ENCODE measurements around the gene ARHGDIA. TPM values are rescaled to one million over a fixed set of nuclear protein-coding genes. Genes with fewer than 3 reads are reported as not detected.

ARHGDIA gene
- polyA plus RNA-seq, 1 donor from 2014 or later, result 16.1 TPM

GRCh38 chr17:81905424-81905875 is 34.3 kb upstream of the ARHGDIA start:
- H3F3A ChIP-seq (ENCODE audit: insufficient read depth, low read length, poor library complexity, severe bottlenecking), result no peaks in the 10 kb centered on the region
- no peak overlapping the region for H3K4me2 ChIP-seq (ENCODE audit: low read length)
- no peak overlapping the region for H3K9ac ChIP-seq (ENCODE audit: low read length)
- no peaks in the 10 kb centered on the region for H3K79me2 ChIP-seq (replicated peaks; ENCODE audit: insufficient read depth, low read length)
- TF ChIP-seq MXI1 (conservative IDR thresholded peaks at IDR 0.05; ENCODE audit: poor library complexity, severe bottlenecking) (no peak), EZH2 (IDR thresholded peaks at IDR 0.05; ENCODE audit: borderline replicate concordance, insufficient read depth, low read length, poor library complexity, severe bottlenecking) (no peak), EP300 (conservative IDR thresholded peaks at IDR 0.05; ENCODE audit: poor library complexity, severe bottlenecking) (no peak), CTCF (IDR thresholded peaks at IDR 0.05; ENCODE audit: poor library complexity, severe bottlenecking) (no peak), POLR2AphosphoS5 (IDR thresholded peaks at IDR 0.05) (no peak)
- H3K27ac ChIP-seq (ENCODE audit: low read length), result no peak overlapping the region
- H2AFZ ChIP-seq (ENCODE audit: low read depth, low read length), result no peak overlapping the region
- H3K36me3 ChIP-seq (ENCODE audit: insufficient read depth, low read length), result no peaks in the 10 kb centered on the region
- no peaks in the 10 kb centered on the region for H3K9me2 ChIP-seq (ENCODE audit: insufficient read depth, low read length)
- H3K4me3 ChIP-seq (ENCODE audit: low read length), result no peak overlapping the region
- H4K20me1 ChIP-seq (ENCODE audit: insufficient read depth), result no peaks in the 10 kb centered on the region
- H3K27me3 ChIP-seq (ENCODE audit: insufficient read depth, low read depth, low read length), result peaks cover 19% of the 10 kb centered on the region
- H3K9me3 ChIP-seq (ENCODE audit: low read length), result no peaks in the 10 kb centered on the region

- H3K9me3 ChIP-seq (ENCODE audit: low read length), result no peaks in the 10 kb centered on the region
- TF ChIP-seq MXI1 (conservative IDR thresholded peaks at IDR 0.05; ENCODE audit: poor library complexity, severe bottlenecking) (no peak), CTCF (IDR thresholded peaks at IDR 0.05; ENCODE audit: poor library complexity, severe bottlenecking) (no peak), EZH2 (IDR thresholded peaks at IDR 0.05; ENCODE audit: borderline replicate concordance, insufficient read depth, low read length, poor library complexity, severe bottlenecking) (no peak), RAD21 (conservative IDR thresholded peaks at IDR 0.05) (no peak)
- H2AFZ ChIP-seq (ENCODE audit: low read depth, low read length), result no peak overlapping the region
- H3K9ac ChIP-seq (ENCODE audit: low read length), result no peak overlapping the region
- H3K27ac ChIP-seq (ENCODE audit: low read length), result no peak overlapping the region
- H3K9me2 ChIP-seq (ENCODE audit: insufficient read depth, low read length), result no peaks in the 10 kb centered on the region
- peaks cover 19% of the 10 kb centered on the region for H3K27me3 ChIP-seq (ENCODE audit: insufficient read depth, low read depth, low read length)
- no peaks in the 10 kb centered on the region for H3K36me3 ChIP-seq (ENCODE audit: insufficient read depth, low read length)
- H4K20me1 ChIP-seq (ENCODE audit: insufficient read depth), result no peaks in the 10 kb centered on the region
- no peak overlapping the region for H3K4me3 ChIP-seq (ENCODE audit: low read length)
- no peaks in the 10 kb centered on the region for H3K79me2 ChIP-seq (replicated peaks; ENCODE audit: insufficient read depth, low read length)
- H3F3A ChIP-seq (ENCODE audit: insufficient read depth, low read length, poor library complexity, severe bottlenecking), result no peaks in the 10 kb centered on the region
- H3K4me2 ChIP-seq (ENCODE audit: low read length), result no peak overlapping the region
These were observed 33.7 kb upstream of the ARHGDIA start for GRCh38 chr17:81904600-81905423.

GRCh38 chr17:81903896-81904599 is 32.9 kb upstream of the ARHGDIA start:
- Histone ChIP-seq H3K36me3 (ENCODE audit: insufficient read depth, low read length) (no peaks in the 10 kb centered on the region), H3F3A (ENCODE audit: insufficient read depth, low read length, poor library complexity, severe bottlenecking) (no peaks in the 10 kb centered on the region), H2AFZ (ENCODE audit: low read depth, low read length) (no peak overlapping the region)
- TF ChIP-seq CTCF (IDR thresholded peaks at IDR 0.05; ENCODE audit: poor library complexity, severe bottlenecking), result no peak
- no peak for TF ChIP-seq MXI1 (conservative IDR thresholded peaks at IDR 0.05; ENCODE audit: poor library complexity, severe bottlenecking)
- no peak for TF ChIP-seq RAD21 (conservative IDR thresholded peaks at IDR 0.05)
- TF ChIP-seq SMC3 (conservative IDR thresholded peaks at IDR 0.05; ENCODE audit: poor library complexity), result no peak
- no peak for TF ChIP-seq EP300 (conservative IDR thresholded peaks at IDR 0.05; ENCODE audit: poor library complexity, severe bottlenecking)
- no peak for TF ChIP-seq POLR2AphosphoS5 (IDR thresholded peaks at IDR 0.05)
- no peak for TF ChIP-seq TAF1 (IDR thresholded peaks at IDR 0.05; ENCODE audit: low read depth)
- TF ChIP-seq EZH2 (IDR thresholded peaks at IDR 0.05; ENCODE audit: borderline replicate concordance, insufficient read depth, low read length, poor library complexity, severe bottlenecking), result no peak

More at GRCh38 chr17:81903896-81904599, 32.9 kb upstream of the ARHGDIA start:
- no peaks in the 10 kb centered on the region for H3K9me3 ChIP-seq (ENCODE audit: low read length)
- H3K27ac ChIP-seq (ENCODE audit: low read length), result no peak overlapping the region
- no peaks in the 10 kb centered on the region for H4K20me1 ChIP-seq (ENCODE audit: insufficient read depth)
- no peak overlapping the region for H3K9ac ChIP-seq (ENCODE audit: low read length)
- H3K79me2 ChIP-seq (replicated peaks; ENCODE audit: insufficient read depth, low read length), result no peaks in the 10 kb centered on the region
- peaks cover 19% of the 10 kb centered on the region for H3K27me3 ChIP-seq (ENCODE audit: insufficient read depth, low read depth, low read length)
- H3K9me2 ChIP-seq (ENCODE audit: insufficient read depth, low read length), result no peaks in the 10 kb centered on the region
- H3K4me2 ChIP-seq (ENCODE audit: low read length), result no peak overlapping the region
- no peak overlapping the region for H3K4me3 ChIP-seq (ENCODE audit: low read length)
